Renal cortex interstitium (tissue), 3 donors: ENCODE data around the gene TNP1. TPM values are rescaled to one million over a fixed set of nuclear protein-coding genes. Genes with fewer than 3 reads are reported as not detected.

Experiments used
- polyA plus RNA-seq, 3 donors: library from polyadenylated mRNA; unstranded; fragments of 120-200 nt; gene quantifications; one replicate each; pipeline ENCODE4 v1.2.1, GENCODE V29; 2013; ENCODE audit not compliant: insufficient read length in 3 of 3

TNP1 gene
- polyA plus RNA-seq, 3 donors, result not detected

Other genes starting within 250 kb of the TNP1 start
- 100 to 1,000 TPM; 169 to 259 (median 209) TPM for gene IGFBP2, start 226.6 kb downstream of the TNP1 start, polyA plus RNA-seq
- 100 to 1,000 TPM; 284 to 370 (median 337) TPM for gene IGFBP5, start 164.5 kb downstream of the TNP1 start, polyA plus RNA-seq